ENCODE results near the gene IFRD2.

GRCh38 chr3:50259432-50260026 is 32.7 kb downstream of the IFRD2 start:
- TF ChIP-seq CTCF (IDR thresholded peaks at IDR 0.05): no peak
- TF ChIP-seq POLR2AphosphoS5 (IDR thresholded peaks at IDR 0.05): no peak
